Type B pancreatic cell (in vitro differentiated cells): ENCODE data around the gene RPS6KA2. TPM values are rescaled to one million over a fixed set of nuclear protein-coding genes. Genes with fewer than 3 reads are reported as not detected.

Experiments
- DNase-seq: peaks from one replicate; pipeline ENCODE4 v3.0.0; 2021; ENCODE audit warnings: mixed read lengths; ENCODE audit not compliant: unreplicated experiment; ENCODE audit errors: extremely low spot score
- H3K27ac Mint-ChIP-seq: 2 replicates; pipeline ENCODE4 v1.8.0; 2021; ENCODE audit warnings: mild to moderate bottlenecking, mixed read lengths
- H3K27me3 Mint-ChIP-seq: 2 replicates; pipeline ENCODE4 v1.8.0; 2021; ENCODE audit warnings: mixed read lengths
- H3K36me3 Mint-ChIP-seq: 2 replicates; pipeline ENCODE4 v1.8.0; 2021; ENCODE audit warnings: mixed read lengths
- H3K4me1 Mint-ChIP-seq: one replicate; pipeline ENCODE4 v1.8.0; 2021; ENCODE audit warnings: mixed read lengths; ENCODE audit not compliant: unreplicated experiment
- H3K4me3 Mint-ChIP-seq: 2 replicates; pipeline ENCODE4 v1.8.0; 2021; ENCODE audit warnings: mild to moderate bottlenecking, mixed read lengths
- H3K9me3 Mint-ChIP-seq: 2 replicates; pipeline ENCODE4 v1.8.0; 2021; ENCODE audit warnings: mixed read lengths
- total RNA-seq: library from RNA; stranded (reverse); gene quantifications from 2 replicates; pipeline ENCODE4 v1.2.1, GENCODE V29; 2021; ENCODE audit warnings: low replicate concordance
- TF ChIP-seq, protein P1 (sequence below): fragments of 200-600 bp; sonication (generic); conservative IDR thresholded peaks from 2 replicates; pipeline ENCODE4 v1.5.0; 2021; ENCODE audit warnings: antibody characterized with exemption, mild to moderate bottlenecking

The RPS6KA2 gene
- total RNA-seq, 1 donor from 2014 or later = 23.8 TPM

DNA sequence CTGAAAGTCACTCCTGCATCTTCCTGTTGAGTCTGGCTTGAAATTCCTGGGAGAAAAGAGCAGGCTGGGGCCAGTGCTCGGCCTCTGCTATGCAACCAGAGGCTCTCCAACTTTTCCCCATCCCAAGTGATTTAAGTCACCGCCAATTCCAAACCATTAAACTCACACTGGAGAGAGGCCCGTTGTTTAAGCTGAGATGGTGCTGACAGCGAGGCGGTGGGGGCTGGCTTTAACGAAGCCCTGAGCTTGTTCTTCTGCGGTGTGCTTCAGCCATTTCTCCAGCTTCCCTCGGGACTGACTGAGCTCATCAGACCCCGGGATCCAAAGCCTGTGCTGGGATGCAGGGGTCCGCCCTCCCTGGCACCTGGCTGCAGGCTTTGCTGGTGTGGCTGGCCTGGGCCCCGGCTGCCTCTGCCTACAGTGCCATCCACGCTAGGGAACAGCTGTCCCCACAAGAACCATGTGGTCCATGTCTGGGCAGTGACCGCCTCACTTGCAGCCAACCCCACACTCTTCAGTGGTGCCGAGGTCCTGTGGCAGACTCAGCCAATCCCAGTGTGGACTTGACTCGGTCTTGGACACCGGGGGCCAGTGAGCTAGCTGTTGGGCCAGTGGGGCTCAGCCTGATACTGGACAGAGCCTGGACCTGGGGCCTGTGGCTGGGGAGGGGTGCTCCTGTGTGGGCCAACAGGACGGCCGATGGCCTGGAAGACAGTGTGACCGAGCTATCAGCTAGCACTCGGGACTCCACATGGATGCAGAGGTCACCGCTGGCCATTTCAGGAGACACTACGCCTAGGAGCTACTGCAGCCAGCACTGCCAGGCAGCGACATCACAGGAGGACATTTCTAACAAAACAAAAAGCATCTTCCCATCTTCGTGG is 61.7 kb downstream of the RPS6KA2 start:
- DNase-seq = no peak
- Mint-ChIP-seq H3K36me3 (peaks cover 6% of the 10 kb centered on the region), H3K9me3 (peaks cover 2% of the 10 kb centered on the region), H3K4me3 (no peak overlapping the region), H3K4me1 (peaks cover 17% of the 10 kb centered on the region), H3K27ac (no peak overlapping the region), H3K27me3 (no peaks in the 10 kb centered on the region)
- TF ChIP-seq, protein P1, sequence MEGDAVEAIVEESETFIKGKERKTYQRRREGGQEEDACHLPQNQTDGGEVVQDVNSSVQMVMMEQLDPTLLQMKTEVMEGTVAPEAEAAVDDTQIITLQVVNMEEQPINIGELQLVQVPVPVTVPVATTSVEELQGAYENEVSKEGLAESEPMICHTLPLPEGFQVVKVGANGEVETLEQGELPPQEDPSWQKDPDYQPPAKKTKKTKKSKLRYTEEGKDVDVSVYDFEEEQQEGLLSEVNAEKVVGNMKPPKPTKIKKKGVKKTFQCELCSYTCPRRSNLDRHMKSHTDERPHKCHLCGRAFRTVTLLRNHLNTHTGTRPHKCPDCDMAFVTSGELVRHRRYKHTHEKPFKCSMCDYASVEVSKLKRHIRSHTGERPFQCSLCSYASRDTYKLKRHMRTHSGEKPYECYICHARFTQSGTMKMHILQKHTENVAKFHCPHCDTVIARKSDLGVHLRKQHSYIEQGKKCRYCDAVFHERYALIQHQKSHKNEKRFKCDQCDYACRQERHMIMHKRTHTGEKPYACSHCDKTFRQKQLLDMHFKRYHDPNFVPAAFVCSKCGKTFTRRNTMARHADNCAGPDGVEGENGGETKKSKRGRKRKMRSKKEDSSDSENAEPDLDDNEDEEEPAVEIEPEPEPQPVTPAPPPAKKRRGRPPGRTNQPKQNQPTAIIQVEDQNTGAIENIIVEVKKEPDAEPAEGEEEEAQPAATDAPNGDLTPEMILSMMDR = no peak

DNA sequence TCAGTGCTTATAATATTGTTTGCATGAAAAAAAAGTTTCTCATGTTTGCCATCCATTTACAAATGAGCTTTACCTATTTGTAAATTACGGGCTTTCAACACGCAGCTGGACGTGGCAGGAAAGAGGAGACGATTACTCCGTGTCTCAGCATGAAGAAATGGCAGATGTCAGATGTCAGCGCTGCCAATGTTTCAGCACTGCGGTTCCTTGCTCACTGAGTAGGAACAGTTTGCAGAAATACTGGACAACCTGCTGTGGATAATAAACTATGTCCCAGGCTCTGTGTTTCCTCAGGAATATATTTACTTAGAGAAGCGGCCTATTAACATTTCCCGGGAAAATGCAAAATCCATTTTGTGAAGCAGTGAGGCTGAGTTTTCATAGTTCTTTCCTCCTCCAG is 63.2 kb downstream of the RPS6KA2 start:
- H3K4me3 Mint-ChIP-seq = no peak overlapping the region
- DNase-seq = no peak

DNA sequence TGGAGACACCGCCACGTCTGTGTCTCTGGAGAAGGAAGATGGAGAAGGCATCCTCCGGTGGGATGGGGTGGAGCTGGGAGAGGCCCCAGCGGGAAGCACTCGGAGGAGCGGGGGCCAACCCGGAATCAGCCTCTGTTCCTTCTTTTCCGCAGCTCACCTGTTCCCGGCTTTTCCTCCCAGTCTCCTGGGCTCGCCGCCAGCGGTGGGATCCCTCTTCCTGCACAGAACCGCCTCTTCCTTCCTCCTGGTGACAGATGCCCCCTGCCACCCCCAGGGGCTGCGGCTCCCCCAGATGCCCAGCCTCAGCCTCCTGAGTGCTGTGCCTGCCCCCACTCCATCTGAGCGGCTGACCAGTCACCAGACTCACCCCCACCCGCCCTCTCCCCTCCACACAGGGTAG is 63.9 kb downstream of the RPS6KA2 start:
- Mint-ChIP-seq H3K36me3 (peaks cover 13% of the 10 kb centered on the region), H3K4me1 (peaks cover 17% of the 10 kb centered on the region), H3K27ac (no peak overlapping the region), H3K9me3 (peaks cover 9% of the 10 kb centered on the region), H3K4me3 (no peak overlapping the region), H3K27me3 (no peaks in the 10 kb centered on the region)
- DNase-seq = no peak
- TF ChIP-seq, protein P1 = no peak

More for the DNA sequence above, 63.2 kb downstream of the RPS6KA2 start:
- H3K36me3 Mint-ChIP-seq = peaks cover 13% of the 10 kb centered on the region
- no peak overlapping the region for H3K27ac Mint-ChIP-seq
- peaks cover 17% of the 10 kb centered on the region for H3K4me1 Mint-ChIP-seq
- no peaks in the 10 kb centered on the region for H3K27me3 Mint-ChIP-seq
- peaks cover 9% of the 10 kb centered on the region for H3K9me3 Mint-ChIP-seq
- TF ChIP-seq, protein P1 = no peak

DNA sequence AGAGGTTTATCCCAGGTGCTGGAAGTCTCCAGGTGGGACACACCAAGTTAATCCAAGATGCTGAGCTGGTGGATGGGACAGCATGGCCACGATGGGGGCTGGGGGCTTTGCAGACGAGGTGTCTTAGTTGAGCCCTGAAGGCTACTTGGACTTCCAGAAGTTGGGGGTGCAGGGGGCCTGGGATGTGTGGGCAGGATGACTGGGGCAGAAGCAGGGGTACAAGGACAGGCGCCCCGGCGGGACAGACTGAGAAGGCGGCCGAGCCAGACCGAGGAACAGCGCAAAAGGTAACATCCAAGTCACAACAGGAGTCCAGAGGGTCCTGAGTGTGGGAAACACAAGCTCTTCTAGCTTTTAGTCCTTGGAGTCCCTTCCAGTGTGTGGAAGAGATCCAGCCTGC is 64.3 kb downstream of the RPS6KA2 start:
- Mint-ChIP-seq H3K4me3 (no peak overlapping the region), H3K9me3 (peaks cover 9% of the 10 kb centered on the region), H3K36me3 (peaks cover 13% of the 10 kb centered on the region), H3K4me1 (peaks cover 17% of the 10 kb centered on the region), H3K27me3 (no peaks in the 10 kb centered on the region), H3K27ac (no peak overlapping the region)
- TF ChIP-seq, protein P1 = no peak
- no peak for DNase-seq

DNA sequence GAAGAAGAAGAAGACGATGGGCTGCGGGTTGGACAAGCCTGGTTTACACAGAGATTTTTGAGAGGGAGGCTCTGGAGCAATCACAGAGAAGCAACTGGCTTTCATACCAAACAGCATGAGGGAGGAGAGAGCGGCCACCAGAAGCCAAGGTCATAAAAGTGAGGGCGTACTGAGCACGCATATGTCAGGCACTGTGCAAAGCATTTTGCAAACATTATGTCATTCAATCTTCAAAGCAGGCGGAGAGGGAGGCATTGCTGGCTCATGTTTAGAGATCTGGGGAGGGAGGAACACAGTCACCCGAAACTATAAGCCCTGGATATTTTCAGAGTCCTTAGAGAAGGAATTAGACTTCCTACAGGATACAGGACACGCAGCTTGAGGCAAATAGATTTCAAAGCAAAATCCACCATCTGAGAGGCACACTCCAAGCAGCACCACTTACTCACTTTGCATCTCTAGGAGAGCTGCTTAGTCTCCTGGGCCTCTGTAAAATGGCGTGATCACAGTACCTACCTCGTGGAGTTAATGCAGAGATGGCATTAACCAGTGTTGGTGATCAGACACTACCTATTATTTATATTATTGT is 65.2 kb downstream of the RPS6KA2 start:
- Mint-ChIP-seq H3K36me3 (peaks cover 13% of the 10 kb centered on the region), H3K27ac (no peak overlapping the region), H3K9me3 (peaks cover 9% of the 10 kb centered on the region), H3K27me3 (no peaks in the 10 kb centered on the region), H3K4me3 (no peak overlapping the region), H3K4me1 (peaks cover 17% of the 10 kb centered on the region)
- DNase-seq = no peak
- TF ChIP-seq, protein P1 = no peak
